ENCODE measurements around the gene CABP7. TPM values are rescaled to one million over a fixed set of nuclear protein-coding genes. Genes with fewer than 3 reads are reported as not detected.

CABP7 gene
- total RNA-seq, 1 donor from 2014 or later: not detected

DNA sequence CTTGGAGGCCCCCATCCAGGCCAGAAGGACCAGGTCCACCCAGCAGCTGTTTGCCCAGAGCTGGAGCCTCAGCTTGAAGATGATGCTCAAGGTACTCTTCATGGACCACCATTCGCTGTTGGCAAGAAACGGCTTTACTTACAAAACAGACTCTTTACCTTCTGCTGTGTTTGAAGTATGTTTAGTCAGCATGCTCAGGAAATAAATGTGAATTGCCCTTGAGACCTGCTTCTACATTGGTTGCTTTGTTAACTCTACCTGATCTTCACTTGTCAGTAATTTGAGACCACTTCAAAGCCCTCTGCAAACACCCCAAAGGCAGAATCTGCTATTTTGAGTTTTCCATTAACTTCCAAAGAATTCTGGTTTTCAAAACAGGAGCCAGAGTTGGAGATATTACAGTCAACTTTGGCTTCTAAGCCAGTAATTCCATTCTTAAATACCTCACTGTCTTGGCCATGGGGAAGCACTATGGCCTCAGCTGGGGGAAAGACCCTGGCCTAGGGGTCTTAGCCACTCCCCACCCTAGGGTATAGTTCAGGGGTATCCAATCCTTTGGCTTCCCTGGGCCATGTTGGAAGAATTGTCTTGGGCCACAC lies 50.0 kb downstream of the CABP7 start:
- intact Hi-C loops (cut with micrococcal nuclease): loop anchor here (5.0 to 10.0 kb wide), 4 partner anchors 168 to 655 kb away; partner anchors contain the start of genes MTFP1 and NF2

DNA sequence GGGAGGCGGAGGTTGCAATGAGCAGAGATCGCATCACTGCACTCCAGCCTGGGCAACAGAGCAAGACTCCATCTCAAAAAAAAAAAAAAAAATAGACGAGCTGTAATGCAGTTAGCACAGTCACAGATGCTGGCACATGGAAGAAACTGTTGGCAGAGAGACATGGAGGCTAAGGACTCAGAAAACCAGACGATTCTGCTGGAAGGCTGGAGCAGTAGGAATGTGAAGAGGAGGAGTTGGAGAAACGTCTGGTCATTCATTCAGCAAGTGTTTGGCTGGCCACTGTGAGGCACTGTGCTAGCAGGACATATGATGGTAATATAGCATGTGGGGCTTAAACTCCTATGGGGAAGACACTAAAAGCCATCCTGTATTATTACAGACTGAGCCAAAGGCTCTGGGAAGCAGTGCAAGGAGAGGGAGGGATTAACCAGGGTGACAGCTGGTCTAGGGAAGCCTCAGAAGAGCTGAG lies 52.4 kb downstream of the CABP7 start:
- intact Hi-C loops (cut with micrococcal nuclease): no loop called here

DNA sequence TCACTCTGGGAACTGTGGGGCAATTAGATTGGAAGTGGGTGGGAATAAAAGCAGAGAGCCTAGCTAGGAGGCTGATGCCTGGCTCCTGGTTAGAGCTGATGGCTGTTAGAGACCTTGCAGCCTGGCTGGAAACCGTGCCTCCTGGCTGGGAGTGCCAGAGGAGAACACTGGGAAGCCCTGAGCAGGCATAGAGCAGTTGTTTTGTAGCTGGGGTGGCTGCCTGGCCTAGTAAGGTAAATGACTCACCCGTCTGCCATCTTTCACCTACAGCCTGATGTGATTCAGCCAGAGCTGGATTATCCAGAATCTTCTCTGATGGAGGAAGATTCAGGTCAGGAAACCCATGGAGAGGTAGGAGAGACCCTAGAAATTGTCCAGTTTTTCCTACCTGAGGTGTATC lies 53.4 kb downstream of the CABP7 start:
- intact Hi-C loops (cut with micrococcal nuclease): no loop called here

DNA sequence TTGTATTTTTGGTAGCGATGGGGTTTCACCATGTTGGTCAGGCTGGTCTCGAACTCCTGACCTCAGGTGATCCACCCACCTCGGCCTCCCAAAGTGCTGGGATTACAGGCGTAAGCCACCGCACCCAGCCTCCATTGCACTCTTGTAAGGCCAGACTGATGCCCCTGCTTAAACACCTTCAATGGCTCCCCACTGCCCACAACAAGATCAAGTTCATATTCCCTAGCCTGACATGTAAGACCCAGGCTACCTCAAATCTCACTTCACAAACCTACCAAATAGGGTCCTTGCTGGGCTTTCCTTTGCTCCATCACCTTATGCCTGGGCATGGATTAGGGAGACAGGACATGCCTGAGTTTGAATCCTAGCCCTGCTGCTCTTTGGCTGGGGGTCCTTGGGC lies 60.4 kb downstream of the CABP7 start:
- intact Hi-C loops (cut with micrococcal nuclease): no loop called here

DNA sequence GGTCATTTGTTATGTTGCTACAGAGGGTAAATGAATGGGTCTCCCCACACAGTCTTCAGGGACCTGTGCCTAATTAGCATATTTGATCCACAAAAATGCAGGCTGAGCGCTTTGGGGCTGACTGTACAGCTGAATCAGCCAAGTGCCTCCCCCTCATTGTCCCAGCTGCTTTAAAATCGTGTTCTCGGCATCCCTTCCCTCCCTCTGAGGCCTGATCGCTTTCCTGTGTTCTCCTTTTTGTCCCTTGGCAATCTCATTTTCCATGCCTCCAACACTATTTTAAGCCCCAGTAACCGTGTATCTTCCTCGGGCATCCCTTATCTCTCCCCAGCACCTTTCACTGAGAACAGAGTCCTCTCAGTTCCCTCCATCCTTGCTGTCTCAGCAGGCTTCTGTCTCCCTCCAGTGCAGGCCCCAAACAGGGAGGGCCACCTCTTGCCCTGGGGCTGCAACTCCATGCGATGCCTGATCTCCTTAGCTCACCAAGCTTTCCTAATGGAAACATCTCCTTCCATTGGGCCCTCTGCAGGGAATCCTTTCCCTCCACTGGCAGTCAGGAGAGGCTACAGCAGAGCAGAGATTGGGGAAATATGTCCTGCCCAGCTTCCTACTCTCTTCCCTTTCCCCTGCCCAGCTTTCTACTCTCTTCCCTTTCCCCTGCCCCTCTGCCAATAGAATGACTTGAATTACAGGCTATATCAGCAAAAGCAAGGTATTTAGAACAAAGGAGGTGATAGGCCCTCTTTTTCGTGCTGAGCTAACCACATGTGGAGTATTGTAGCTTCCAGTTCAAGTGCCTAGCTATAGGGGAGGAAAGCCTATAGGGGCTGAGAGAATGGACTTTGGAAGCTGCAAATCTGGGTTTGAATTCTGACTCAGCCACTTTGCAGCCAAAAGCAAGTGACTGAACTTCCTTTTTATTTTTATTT lies 61.2 kb downstream of the CABP7 start:
- intact Hi-C loops (cut with micrococcal nuclease): no loop called here

Other genes with a start within 250 kb of the CABP7 start
- 3.9 and 4.5 TPM in 2 replicates for gene NEFH, start 239.8 kb upstream of the CABP7 start, total RNA-seq
- gene THOC5, start 166.2 kb upstream of the CABP7 start, total RNA-seq: 56.6 and 61.3 TPM in 2 replicates
- gene NIPSNAP1, start 138.9 kb upstream of the CABP7 start, total RNA-seq: 35.1 and 39.2 TPM in 2 replicates
- gene NF2, start 116.4 kb upstream of the CABP7 start, total RNA-seq: 63.5 and 63.9 TPM in 2 replicates
- gene ZMAT5, start 47.0 kb downstream of the CABP7 start, total RNA-seq: 20.8 and 22.9 TPM in 2 replicates
- 88.5 and 93.5 TPM in 2 replicates for gene UQCR10, start 47.4 kb downstream of the CABP7 start, total RNA-seq
- gene ASCC2, start 118.3 kb downstream of the CABP7 start, total RNA-seq: 87.7 and 88.8 TPM in 2 replicates
- 24.3 and 27.8 TPM in 2 replicates for gene MTMR3, start 163.2 kb downstream of the CABP7 start, total RNA-seq